A673 (cell line): Measurements from ENCODE around the gene SPAG9. TPM values are rescaled to one million over a fixed set of nuclear protein-coding genes. Genes with fewer than 3 reads are reported as not detected.
A peak's percentile ranks its signal among the peaks of the same experiment; 100 is the strongest.
"Not testable (repeated sequence)": the region's sequence is repeated elsewhere in the genome, so short reads cannot be mapped to it uniquely, and the experiment has no call there.

ENCODE experiments used
- BruUV-seq: library from RNA; stranded (reverse); fragments of 400-500 nt; replicated peaks from 2 replicates; lab custom pipeline; 2021; lab: Mats Ljungman, UMichigan
- CTCF ChIA-PET: fragments of 300-600 bp; sonication (Branson Sonifier 250); formaldehyde crosslinking; loops from one replicate; lab custom pipeline; 2022; ENCODE audit warnings: antibody characterized with exemption; lab: Charles Lee
- POLR2A ChIA-PET: fragments of 300-600 bp; sonication (Branson Sonifier 250); formaldehyde crosslinking; loops from one replicate; lab custom pipeline; 2022; ENCODE audit warnings: antibody characterized with exemption; ENCODE audit not compliant: low non-redundant PET; lab: Charles Lee
- DNase-seq: peaks from one replicate; pipeline ENCODE4 v3.0.0-alpha.2; 2015; ENCODE audit warnings: low spot score
- H3K27ac ChIP-seq: fragments of 200-600 bp; sonication (generic); 2 replicates; pipeline ENCODE4 v1.5.1; 2016; ENCODE audit warnings: mixed run types, low read depth, mild to moderate bottlenecking, mixed read lengths, antibody characterized with exemption, low read length; ENCODE audit not compliant: poor library complexity, severe bottlenecking
- H3K27me3 ChIP-seq: fragments of 200-600 bp; sonication (generic); replicated peaks from 2 replicates; pipeline ENCODE4 v1.6.1; 2017; ENCODE audit warnings: mixed run types, low read depth, mild to moderate bottlenecking, mixed read lengths, antibody characterized with exemption, low read length; ENCODE audit not compliant: insufficient read depth, poor library complexity
- H3K36me3 ChIP-seq: fragments of 200-600 bp; sonication (generic); 2 replicates; pipeline ENCODE4 v1.6.1; 2016; ENCODE audit warnings: mixed run types, mild to moderate bottlenecking, mixed read lengths, antibody characterized with exemption, low read length; ENCODE audit not compliant: insufficient read depth, poor library complexity, severe bottlenecking
- H3K4me1 ChIP-seq: fragments of 200-600 bp; sonication (generic); 2 replicates; pipeline ENCODE4 v1.6.1; 2017; ENCODE audit warnings: mixed run types, mild to moderate bottlenecking, mixed read lengths, antibody characterized with exemption, low read length; ENCODE audit not compliant: insufficient read depth, poor library complexity, severe bottlenecking
- H3K4me3 ChIP-seq: fragments of 200-600 bp; sonication (generic); 2 replicates; pipeline ENCODE4 v1.5.1; 2016; ENCODE audit warnings: low read depth, mixed run types, mild to moderate bottlenecking, mixed read lengths, low read length; ENCODE audit not compliant: poor library complexity, severe bottlenecking
- H3K9me3 ChIP-seq: fragments of 200-600 bp; sonication (generic); 2 replicates; pipeline ENCODE4 v1.6.1; 2016; ENCODE audit warnings: mixed run types, low read depth, mild to moderate bottlenecking, mixed read lengths, antibody characterized with exemption, low read length; ENCODE audit not compliant: poor library complexity, severe bottlenecking
- CTCF ChIP-seq: fragments of 300-800, 200-600 bp; sonication (generic); conservative IDR thresholded peaks from 2 replicates; pipeline ENCODE4 v1.5.1; 2017; ENCODE audit warnings: low read depth, mild to moderate bottlenecking, antibody characterized with exemption, low read length, moderate library complexity, mixed read lengths
- EZH2 ChIP-seq: fragments of 200-600 bp; sonication (generic); IDR thresholded peaks from 2 replicates; pipeline ENCODE4 v1.6.1; 2017; ENCODE audit warnings: borderline replicate concordance, low read depth, mild to moderate bottlenecking, mixed read lengths, antibody characterized with exemption, low read length; ENCODE audit not compliant: poor library complexity, severe bottlenecking
- intact Hi-C: fragments of 100-400 bp; cut with micrococcal nuclease; formaldehyde crosslinking; loops from one replicate; pipeline ENCODE4 v1.10.0; 2022; ENCODE audit not compliant: unreplicated experiment
- total RNA-seq: library from RNA; stranded (reverse); gene quantifications from 2 replicates; pipeline ENCODE4 v1.2.3, GENCODE V29; 2021

The SPAG9 gene
- total RNA-seq, 1 experiment from 2014 or later: 82.0 TPM

- no peaks in the 10 kb centered on the region for H3K9me3 ChIP-seq
- TF ChIP-seq EZH2: no peak
- TF ChIP-seq CTCF: no peak
- ChIA-PET POLR2A (no interaction called here), CTCF (no interaction called here)
- DNase-seq: no peak
- no peaks in the 10 kb centered on the region for H3K27me3 ChIP-seq
- H3K27ac ChIP-seq: no peak overlapping the region
- no peaks in the 10 kb centered on the region for H3K36me3 ChIP-seq
- peaks cover 24% of the 10 kb centered on the region for H3K4me1 ChIP-seq
- intact Hi-C loops: loop anchor here (5.0 kb wide), 1 partner anchor 42 kb away; no protein-coding TSS in a partner anchor
- no peak overlapping the region for H3K4me3 ChIP-seq
- BruUV-seq: no TSS peak
Observed at GRCh38 chr17:50944902-50945720, 175.6 kb downstream of the SPAG9 start.

GRCh38 chr17:50944054-50944901 lies 176.4 kb downstream of the SPAG9 start:
- ChIA-PET CTCF (no interaction called here), POLR2A (no interaction called here)
- TF ChIP-seq EZH2 (no peak), CTCF (no peak)
- Histone ChIP-seq H3K27ac (no peak overlapping the region), H3K4me1 (peaks cover 15% of the 10 kb centered on the region), H3K4me3 (no peak overlapping the region), H3K36me3 (no peaks in the 10 kb centered on the region), H3K9me3 (no peaks in the 10 kb centered on the region), H3K27me3 (no peaks in the 10 kb centered on the region)
- intact Hi-C loops: loop anchor here (5.0 kb wide), 1 partner anchor 43 kb away; no protein-coding TSS in a partner anchor
- DNase-seq: peak; percentile 65
- BruUV-seq: no TSS peak

- Histone ChIP-seq H3K4me3 (no peak overlapping the region), H3K27ac (no peak overlapping the region), H3K27me3 (no peaks in the 10 kb centered on the region), H3K9me3 (no peaks in the 10 kb centered on the region), H3K36me3 (no peaks in the 10 kb centered on the region), H3K4me1 (peaks cover 12% of the 10 kb centered on the region)
- TF ChIP-seq CTCF (no peak), EZH2 (no peak)
- ChIA-PET CTCF (no interaction called here), POLR2A (no interaction called here)
- BruUV-seq: no TSS peak
- intact Hi-C loops: loop anchor here (5.0 kb wide), 1 partner anchor 44 kb away; no protein-coding TSS in a partner anchor
- no peak for DNase-seq
Observed at GRCh38 chr17:50943575-50943933, 177.1 kb downstream of the SPAG9 start.

GRCh38 chr17:50941676-50942048 lies 179.0 kb downstream of the SPAG9 start:
- POLR2A ChIA-PET, H3K27me3 ChIP-seq, H3K4me3 ChIP-seq, H3K9me3 ChIP-seq, H3K36me3 ChIP-seq, BruUV-seq, DNase-seq, H3K27ac ChIP-seq: not testable (repeated sequence)
- CTCF ChIA-PET: interaction anchor here (0.7 kb wide), 1 partner anchor 16 kb away, joined by 3 read pairs; no protein-coding TSS in a partner anchor
- intact Hi-C loops: loop anchor here (5.0 kb wide), 1 partner anchor 46 kb away; no protein-coding TSS in a partner anchor
- H3K4me1 ChIP-seq: peaks cover 12% of the 10 kb centered on the region
